Testis (tissue), 5 donors: ENCODE results near the gene STAT5B. TPM values are rescaled to one million over a fixed set of nuclear protein-coding genes. Genes with fewer than 3 reads are reported as not detected.

Source experiments
- DNase-seq: peaks from one replicate; pipeline ENCODE4 v3.0.0-alpha.2; 2019
- H3K27ac ChIP-seq, 2 donors: fragments of 200-600 bp; sonication (generic); one replicate each; pipeline ENCODE4 v1.5.1; 2019
- H3K27me3 ChIP-seq: fragments of 200-600 bp; sonication (generic); one replicate; pipeline ENCODE4 v1.5.1; 2019
- H3K36me3 ChIP-seq: fragments of 200-600 bp; sonication (generic); one replicate; pipeline ENCODE4 v1.5.1; 2017; ENCODE audit warnings: low read depth; ENCODE audit errors: missing control alignments
- H3K4me1 ChIP-seq: fragments of 200-600 bp; sonication (generic); one replicate; pipeline ENCODE4 v1.5.1; 2019
- H3K4me3 ChIP-seq, 2 donors: fragments of 200-600 bp; sonication (generic); one replicate each; pipeline ENCODE4 v1.5.1; 2017 to 2019
- H3K9me3 ChIP-seq: fragments of 200-600 bp; sonication (generic); one replicate; pipeline ENCODE4 v1.5.1; 2017
- POLR2A ChIP-seq: fragments of 450-650 bp; IDR thresholded peaks from one replicate; pipeline ENCODE4 v1.6.1; 2017; ENCODE audit warnings: antibody characterized with exemption, mild to moderate bottlenecking, moderate library complexity
- WGBS, 2 donors: methylation state at CpG; one replicate each; pipeline ENCODE4 v1.1.5; 2018; 5-methylcytosine and 5-hydroxymethylcytosine counted together
- intact Hi-C: fragments of 100-400 bp; cut with DNase I; formaldehyde crosslinking; loops from one replicate; pipeline ENCODE4 v1.15.1; 2023; ENCODE audit warnings: low total_unique reads
- long read RNA-seq, 2 donors: transcript quantifications; one replicate each; lab custom pipeline, GENCODE V29; 2026
- polyA plus RNA-seq: library from polyadenylated mRNA; stranded (reverse); fragments of 350-450 nt; fragmentation: Illumina TruSeq; extraction: RNeasy Lipid Tissue Mini Kit (QIAGEN cat#74804); gene quantifications from one replicate; pipeline ENCODE4 v1.2.3, GENCODE V29; 2014; ENCODE audit warnings: low read depth, low replicate concordance; ENCODE audit not compliant: insufficient read depth
- total RNA-seq, 2 donors: library from RNA; depleted of rRNA; stranded (reverse); fragments of >200 nt; gene quantifications; one replicate each; pipeline ENCODE4 v1.2.3, GENCODE V29; 2016
- TF ChIP-seq, protein P1 (sequence below), 3 experiments: fragments of 450-650 bp in 2 of 3; fragments of 200-600 bp in 1 of 3; sonication (generic) in 1 of 3; IDR thresholded peaks; one replicate each; pipeline ENCODE4 v1.5.1; 2016 to 2019; ENCODE audit warnings: antibody characterized with exemption in 3 of 3, mild to moderate bottlenecking in 2 of 3, moderate library complexity in 1 of 3

STAT5B gene
- total RNA-seq (10 to 100 TPM; 65.9 to 81.5 TPM), polyA plus RNA-seq (66.0 TPM)
- long read RNA-seq, donor 1, full-length matches to known transcripts: 9 of 9 reads
- long read RNA-seq, donor 1, partial matches to known transcripts: 0 of 9 reads
- long read RNA-seq, donor 1, other reads (novel, unspliced or antisense): 0 of 9 reads
- long read RNA-seq, donor 2, full-length matches to known transcripts: 4 of 4 reads
- long read RNA-seq, donor 2, partial matches to known transcripts: 0 of 4 reads
- long read RNA-seq, donor 2, other reads (novel, unspliced or antisense): 0 of 4 reads

DNA sequence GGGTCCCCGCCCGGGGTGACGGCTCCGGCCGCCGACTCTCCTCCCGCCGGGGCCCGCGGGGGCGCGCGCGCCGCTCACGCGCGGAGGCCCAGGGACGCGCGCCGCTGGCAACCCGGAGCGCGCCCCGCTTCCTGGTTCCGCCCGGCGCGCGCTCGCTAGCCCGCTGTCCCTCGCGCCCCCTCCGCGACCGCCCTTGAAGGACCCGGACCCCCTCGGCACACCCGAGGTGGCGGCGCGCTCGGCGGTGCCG is at the start of gene STAT5B:
TSS of gene STAT5B (minus strand) at position 33 of the 250 bp plus-strand sequence. CDS start 44,264 bp downstream, outside the sequence.
- H3K27ac ChIP-seq: peak within 1 kb of the TSS; percentile 88 to 97
- peak within 1 kb of the TSS; percentile 82 to 87 for H3K4me3 ChIP-seq
- peaks cover 17% of the 10 kb centered on the region for H3K4me1 ChIP-seq
- intact Hi-C loops: no loop called here
- no peaks in the 10 kb centered on the region for H3K9me3 ChIP-seq
- TF ChIP-seq, protein P1, sequence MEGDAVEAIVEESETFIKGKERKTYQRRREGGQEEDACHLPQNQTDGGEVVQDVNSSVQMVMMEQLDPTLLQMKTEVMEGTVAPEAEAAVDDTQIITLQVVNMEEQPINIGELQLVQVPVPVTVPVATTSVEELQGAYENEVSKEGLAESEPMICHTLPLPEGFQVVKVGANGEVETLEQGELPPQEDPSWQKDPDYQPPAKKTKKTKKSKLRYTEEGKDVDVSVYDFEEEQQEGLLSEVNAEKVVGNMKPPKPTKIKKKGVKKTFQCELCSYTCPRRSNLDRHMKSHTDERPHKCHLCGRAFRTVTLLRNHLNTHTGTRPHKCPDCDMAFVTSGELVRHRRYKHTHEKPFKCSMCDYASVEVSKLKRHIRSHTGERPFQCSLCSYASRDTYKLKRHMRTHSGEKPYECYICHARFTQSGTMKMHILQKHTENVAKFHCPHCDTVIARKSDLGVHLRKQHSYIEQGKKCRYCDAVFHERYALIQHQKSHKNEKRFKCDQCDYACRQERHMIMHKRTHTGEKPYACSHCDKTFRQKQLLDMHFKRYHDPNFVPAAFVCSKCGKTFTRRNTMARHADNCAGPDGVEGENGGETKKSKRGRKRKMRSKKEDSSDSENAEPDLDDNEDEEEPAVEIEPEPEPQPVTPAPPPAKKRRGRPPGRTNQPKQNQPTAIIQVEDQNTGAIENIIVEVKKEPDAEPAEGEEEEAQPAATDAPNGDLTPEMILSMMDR (IDR thresholded peaks at IDR 0.05): no peak
- TF ChIP-seq POLR2A: no peak
- DNase-seq: peak; percentile 75
- no peaks in the 10 kb centered on the region for H3K36me3 ChIP-seq
- H3K27me3 ChIP-seq: no peaks in the 10 kb centered on the region
- 0% methylated on average over 7 to 28 of the region's 47 CpGs for WGBS, 2 donors

DNA sequence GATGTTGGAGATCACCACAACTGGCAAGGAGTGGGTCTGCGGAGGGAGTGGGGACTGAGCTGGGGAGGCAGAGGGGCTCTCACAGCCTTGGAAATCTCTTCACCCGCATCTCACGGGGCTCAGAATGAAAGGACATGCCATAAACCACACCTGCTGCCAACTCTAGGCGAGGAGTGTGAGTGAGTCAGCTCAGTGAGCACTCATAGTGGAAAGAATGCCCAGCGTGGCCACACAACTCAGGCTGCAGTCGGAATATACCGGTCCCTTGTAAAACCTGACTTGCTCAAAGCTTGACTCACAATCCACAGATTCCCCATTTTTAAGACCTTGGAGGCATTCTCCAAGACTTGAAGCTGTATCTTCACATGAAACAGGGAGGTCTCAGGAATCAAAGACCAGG is 48.8 kb upstream of the STAT5B start:
- TF ChIP-seq, protein P1 (IDR thresholded peaks at IDR 0.05): no peak
- no peak for TF ChIP-seq POLR2A
- no peaks in the 10 kb centered on the region for H3K36me3 ChIP-seq
- no peak overlapping the region for H3K4me3 ChIP-seq
- 94 to 95% methylated on average over 6 to 7 of the region's 7 CpGs for WGBS, 2 donors
- no peaks in the 10 kb centered on the region for H3K27me3 ChIP-seq
- H3K9me3 ChIP-seq: no peaks in the 10 kb centered on the region
- intact Hi-C loops: no loop called here
- H3K27ac ChIP-seq: no peak overlapping the region
- peaks cover 18% of the 10 kb centered on the region for H3K4me1 ChIP-seq
- no peak for DNase-seq

DNA sequence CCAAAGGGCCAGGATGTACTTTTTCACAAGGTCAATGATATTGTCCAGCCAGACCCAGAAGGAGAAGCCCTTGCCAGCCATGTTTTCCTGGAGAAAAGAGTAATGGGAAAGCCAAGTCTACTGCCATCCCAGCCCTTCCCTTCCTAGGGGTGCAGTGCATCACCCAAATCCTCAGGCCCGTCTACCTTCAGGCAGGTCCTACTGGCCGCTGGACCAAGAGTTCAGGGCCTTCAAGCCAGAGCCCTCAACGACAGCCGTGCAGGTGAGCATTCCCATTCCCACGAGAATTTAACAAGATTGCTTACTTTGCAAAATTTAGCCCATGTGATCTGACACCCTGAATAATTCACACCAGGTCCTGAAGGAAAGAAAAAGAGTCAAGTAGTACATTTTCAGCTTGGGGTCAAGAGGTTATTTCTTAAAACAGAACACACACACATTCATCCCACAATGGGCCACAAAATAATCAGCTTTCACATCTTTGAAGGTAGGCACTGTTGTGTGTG is 47.1 kb upstream of the STAT5B start:
- Histone ChIP-seq H3K27me3 (no peaks in the 10 kb centered on the region), H3K4me1 (peaks cover 11% of the 10 kb centered on the region), H3K4me3 (no peak overlapping the region), H3K36me3 (no peaks in the 10 kb centered on the region), H3K9me3 (no peaks in the 10 kb centered on the region), H3K27ac (peak overlapping the region in 1 of 2 donors; percentile 65)
- intact Hi-C loops: loop anchor here (5.0 kb wide), 2 partner anchors 84 to 194 kb away; no protein-coding TSS in a partner anchor
- DNase-seq: no peak
- TF ChIP-seq, protein P1 (IDR thresholded peaks at IDR 0.05): no peak
- no peak for TF ChIP-seq POLR2A
- WGBS, 2 donors: 68 to 77% methylated on average over 5 of the region's 5 CpGs

DNA sequence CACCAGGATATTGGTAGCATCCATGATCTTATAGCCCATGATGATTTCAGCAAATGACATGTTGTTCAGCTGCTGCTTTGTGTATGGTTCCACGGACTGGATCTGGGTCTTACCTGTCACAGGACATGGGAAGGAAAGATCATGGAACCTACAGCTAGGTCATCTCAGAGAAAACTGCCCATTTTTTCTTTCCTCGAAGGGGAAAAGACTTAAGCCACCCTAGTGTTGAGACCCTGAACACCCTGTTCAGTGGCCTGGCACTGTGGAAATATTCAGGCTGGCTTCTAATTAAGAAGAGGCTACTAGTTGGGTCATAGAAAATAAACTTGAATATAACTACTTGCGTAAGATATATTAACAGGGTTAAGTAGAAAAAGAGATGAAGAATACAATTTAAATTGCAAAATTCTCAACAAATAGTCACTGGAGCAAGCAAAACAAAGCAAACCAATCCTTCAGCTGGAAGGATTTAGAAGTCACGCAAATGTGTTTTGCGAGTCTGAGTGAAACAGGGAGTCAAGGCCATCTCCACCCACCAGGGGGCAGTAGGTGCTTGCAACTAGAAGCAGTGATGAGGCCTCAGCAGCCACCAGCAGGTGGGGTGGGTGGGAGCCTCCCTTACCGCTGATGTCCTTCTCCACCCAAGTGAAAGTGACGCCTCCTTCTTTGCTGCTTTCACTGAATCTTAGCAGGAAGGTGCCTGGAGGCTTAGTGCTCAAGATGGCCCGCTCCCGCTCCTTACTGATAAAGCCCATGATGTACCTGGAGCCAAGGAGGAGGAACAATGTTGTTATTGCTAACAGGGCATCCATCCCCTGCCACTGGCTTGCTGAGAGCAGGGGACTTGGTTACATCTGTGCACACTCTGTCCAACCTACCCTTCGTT is 46.4 kb upstream of the STAT5B start:
- DNase-seq: peak; percentile 98
- H3K27ac ChIP-seq: peak overlapping the region; percentile 6 to 65
- H3K36me3 ChIP-seq: no peaks in the 10 kb centered on the region
- no peak overlapping the region for H3K4me3 ChIP-seq
- no peaks in the 10 kb centered on the region for H3K27me3 ChIP-seq
- intact Hi-C loops: loop anchor here (5.0 kb wide), 2 partner anchors 85 to 195 kb away; no protein-coding TSS in a partner anchor
- WGBS, 2 donors: 38 to 39% methylated on average over 10 of the region's 10 CpGs
- no peaks in the 10 kb centered on the region for H3K9me3 ChIP-seq
- no peak for TF ChIP-seq POLR2A
- TF ChIP-seq, protein P1 (IDR thresholded peaks at IDR 0.05): peak; percentile 99
- peaks cover 11% of the 10 kb centered on the region for H3K4me1 ChIP-seq
